CD14-positive monocyte (primary cell): Measurements from ENCODE around the gene SELENOM. TPM values are rescaled to one million over a fixed set of nuclear protein-coding genes. Genes with fewer than 3 reads are reported as not detected.

Experiments
- DNase-seq, 3 donors: peaks; one replicate each; pipeline ENCODE4 v3.0.0-alpha.2; 2011 to 2022
- H2AFZ ChIP-seq: 2 replicates; pipeline ENCODE4 v1.6.0; 2012; ENCODE audit warnings: mild to moderate bottlenecking, low read depth, low read length, inconsistent platforms; ENCODE audit not compliant: insufficient read depth, poor library complexity, severe bottlenecking
- H3K27ac ChIP-seq, 2 donors: 1 replicate in 1 of 2; 2 replicates in 1 of 2; pipeline ENCODE4 v1.5.1; 2012 to 2013; ENCODE audit warnings: low read length in 2 of 2, control low read depth in 1 of 2, inconsistent platforms in 1 of 2, low read depth in 1 of 2, mild to moderate bottlenecking in 1 of 2
- H3K27me3 ChIP-seq, 2 donors: one replicate each; pipeline versions ENCODE4 v1.6.0 to v1.6.1; 2011 to 2013; ENCODE audit warnings: low read length in 2 of 2; ENCODE audit not compliant: control insufficient read depth in 2 of 2, insufficient read depth in 2 of 2
- H3K36me3 ChIP-seq, 2 donors: replicated peaks in 1 of 2; 1 replicate in 1 of 2; 2 replicates in 1 of 2; pipeline versions ENCODE4 v1.5.1 to v1.6.1; 2012 to 2013; ENCODE audit warnings: low read length in 2 of 2, control low read depth in 1 of 2, inconsistent platforms in 1 of 2, mild to moderate bottlenecking in 1 of 2; ENCODE audit not compliant: insufficient read depth in 2 of 2, control insufficient read depth in 1 of 2
- H3K4me1 ChIP-seq, 2 donors: 1 replicate in 1 of 2; 2 replicates in 1 of 2; pipeline versions ENCODE4 v1.5.1 to v1.6.1; 2012 to 2013; ENCODE audit warnings: low read length in 2 of 2, control low read depth in 1 of 2, inconsistent platforms in 1 of 2, mild to moderate bottlenecking in 1 of 2, moderate library complexity in 1 of 2; ENCODE audit not compliant: insufficient read depth in 2 of 2, control insufficient read depth in 1 of 2
- H3K4me2 ChIP-seq: replicated peaks from 2 replicates; pipeline ENCODE3; 2012; ENCODE audit warnings: low read length, moderate library complexity, mild to moderate bottlenecking; ENCODE audit not compliant: poor library complexity, severe bottlenecking; ENCODE audit errors: extremely low read depth
- H3K4me3 ChIP-seq, 3 experiments: fragments of 200-600 bp in 1 of 3; sonication (generic) in 1 of 3; replicated peaks in 1 of 3; 1 replicate in 2 of 3; 2 replicates in 1 of 3; pipeline ENCODE4 v1.5.1; 2011 to 2013; ENCODE audit warnings: low read length in 3 of 3, mild to moderate bottlenecking in 3 of 3, control low read depth in 2 of 3, low read depth in 2 of 3, inconsistent platforms in 1 of 3, moderate library complexity in 1 of 3
- H3K79me2 ChIP-seq: 2 replicates; pipeline ENCODE4 v1.6.0; 2012; ENCODE audit warnings: mild to moderate bottlenecking, control low read depth, inconsistent platforms, low read length, moderate library complexity; ENCODE audit not compliant: insufficient read depth
- H3K9ac ChIP-seq: 2 replicates; pipeline ENCODE4 v1.6.0; 2017; ENCODE audit warnings: low read length, mild to moderate bottlenecking; ENCODE audit not compliant: insufficient read depth, poor library complexity, severe bottlenecking
- H3K9me3 ChIP-seq, 2 donors: replicated peaks in 1 of 2; 1 replicate in 1 of 2; 2 replicates in 1 of 2; pipeline versions ENCODE4 v1.5.1 to v1.6.1; 2012 to 2013; ENCODE audit warnings: low read length in 2 of 2, control low read depth in 1 of 2; ENCODE audit not compliant: control insufficient read depth in 1 of 2, insufficient read depth in 1 of 2
- H4K20me1 ChIP-seq: 2 replicates; pipeline ENCODE4 v1.6.0; 2012; ENCODE audit warnings: mild to moderate bottlenecking, low read length, control low read depth, moderate library complexity; ENCODE audit not compliant: insufficient read depth
- H3K27ac Mint-ChIP-seq, 7 donors: one replicate each; pipeline ENCODE4 v1.8.0; 2020; ENCODE audit warnings: mild to moderate bottlenecking in 7 of 7, mixed read lengths in 7 of 7, moderate library complexity in 6 of 7, inconsistent platforms in 2 of 7
- H3K27me3 Mint-ChIP-seq, 3 donors: one replicate each; pipeline ENCODE4 v1.8.0; 2021 to 2022; ENCODE audit warnings: low read depth in 3 of 3, mild to moderate bottlenecking in 3 of 3, mixed read lengths in 3 of 3, moderate library complexity in 3 of 3, inconsistent platforms in 1 of 3
- H3K36me3 Mint-ChIP-seq, 2 donors: one replicate each; pipeline ENCODE4 v1.8.0; 2020; ENCODE audit warnings: mixed read lengths in 2 of 2, inconsistent platforms in 1 of 2, mild to moderate bottlenecking in 1 of 2
- H3K4me1 Mint-ChIP-seq: one replicate; pipeline ENCODE4 v1.8.0; 2020; ENCODE audit warnings: mild to moderate bottlenecking, mixed read lengths
- H3K4me3 Mint-ChIP-seq, 2 donors: one replicate each; pipeline ENCODE4 v1.8.0; 2020; ENCODE audit warnings: mild to moderate bottlenecking in 2 of 2, mixed read lengths in 2 of 2, moderate library complexity in 1 of 2
- H3K9me3 Mint-ChIP-seq, 7 donors: one replicate each; pipeline ENCODE4 v1.8.0; 2020 to 2022; ENCODE audit warnings: mixed read lengths in 7 of 7, mild to moderate bottlenecking in 6 of 7, moderate library complexity in 6 of 7, inconsistent platforms in 2 of 7
- CTCF ChIP-seq: fragments of 200-600 bp; IDR thresholded peaks from one replicate; pipeline ENCODE4 v1.8.0; 2022; ENCODE audit warnings: antibody characterized with exemption, mild to moderate bottlenecking
- WGBS: methylation state at CpG from one replicate; pipeline ENCODE4 v1.1.5; 2013; ENCODE audit warnings: missing lambda C conversion rate; ENCODE audit not compliant: insufficient coverage; 5-methylcytosine and 5-hydroxymethylcytosine counted together
- intact Hi-C, 2 donors: fragments of 100-400 bp; cut with micrococcal nuclease; formaldehyde crosslinking; loops; one replicate each; pipeline versions ENCODE4 v1.15.0 to v1.15.1; 2023
- polyA plus RNA-seq, 3 donors: library from polyadenylated mRNA; depleted of rRNA in 1 of 3; unstranded in 2 of 3; stranded (reverse) in 1 of 3; fragments of 300-500 nt in 2 of 3; fragments of >200 nt in 1 of 3; fragmentation: Illumina TruSeq in 2 of 3; gene quantifications; 1 replicate in 2 of 3; 2 replicates in 1 of 3; pipeline ENCODE4 v1.2.3, GENCODE V29; 2012 to 2021

The SELENOM gene
- polyA plus RNA-seq, 3 donors, result 3.2 to 7.6 (median 3.4) TPM

GRCh38 chr22:31099386-31099785 lies 8.0 kb downstream of the SELENOM start:
- H3K36me3 Mint-ChIP-seq, result peaks cover 48 to 66% of the 10 kb centered on the region in 2 donors
- H3K27ac Mint-ChIP-seq, result peak overlapping the region in 1 of 7 donors; percentile 83
- TF ChIP-seq CTCF, result no peak
- Histone ChIP-seq H3K27ac (no peak overlapping the region), H3K27me3 (no peaks in the 10 kb centered on the region), H4K20me1 (no peaks in the 10 kb centered on the region), H3K9ac (no peak overlapping the region), H3K4me1 (no peaks in the 10 kb centered on the region), H3K4me2 (no peak overlapping the region), H3K36me3 (peaks cover 30 to 39% of the 10 kb centered on the region in 2 donors), H3K4me3 (no peak overlapping the region), H2AFZ (no peak overlapping the region), H3K9me3 (no peaks in the 10 kb centered on the region), H3K79me2 (no peaks in the 10 kb centered on the region)
- H3K27me3 Mint-ChIP-seq, result peaks cover 0 to 3% (median 1%) of the 10 kb centered on the region in 3 donors
- intact Hi-C loops, result no loop called here
- H3K4me1 Mint-ChIP-seq, result no peaks in the 10 kb centered on the region
- DNase-seq, result no peak
- H3K4me3 Mint-ChIP-seq, result no peak overlapping the region
- peaks cover 0 to 1% (median 0%) of the 10 kb centered on the region in 7 donors for H3K9me3 Mint-ChIP-seq
- 98% methylated on average over 4 of the region's 6 CpGs for WGBS

GRCh38 chr22:31098632-31099110 lies 8.7 kb downstream of the SELENOM start:
- WGBS, result 98% methylated on average over 35 of the region's 36 CpGs
- H3K27me3 Mint-ChIP-seq, result peaks cover 0 to 3% (median 1%) of the 10 kb centered on the region in 3 donors

More at GRCh38 chr22:31098632-31099110, 8.7 kb downstream of the SELENOM start:
- Histone ChIP-seq H3K4me2 (no peak overlapping the region), H3K4me1 (no peaks in the 10 kb centered on the region), H3K9ac (no peak overlapping the region), H2AFZ (no peak overlapping the region), H3K79me2 (no peaks in the 10 kb centered on the region), H3K27me3 (no peaks in the 10 kb centered on the region), H3K4me3 (no peak overlapping the region), H3K27ac (no peak overlapping the region), H3K36me3 (peaks cover 30 to 39% of the 10 kb centered on the region in 2 donors), H3K9me3 (no peaks in the 10 kb centered on the region), H4K20me1 (no peaks in the 10 kb centered on the region)
- H3K9me3 Mint-ChIP-seq, result no peaks in the 10 kb centered on the region
- intact Hi-C loops, result no loop called here
- peaks cover 48 to 72% of the 10 kb centered on the region in 2 donors for H3K36me3 Mint-ChIP-seq
- DNase-seq, result no peak
- H3K4me3 Mint-ChIP-seq, result no peak overlapping the region
- no peak for TF ChIP-seq CTCF
- H3K4me1 Mint-ChIP-seq, result no peaks in the 10 kb centered on the region
- no peak overlapping the region for H3K27ac Mint-ChIP-seq
